Chondrocyte (in vitro differentiated cells): Measurements from ENCODE around the gene PLEKHA3. TPM values are rescaled to one million over a fixed set of nuclear protein-coding genes. Genes with fewer than 3 reads are reported as not detected.

ENCODE experiments used
- DNase-seq: peaks from one replicate; pipeline ENCODE4 v3.0.0; 2021; ENCODE audit warnings: mixed read lengths, low spot score
- H3K27ac Mint-ChIP-seq: one replicate; pipeline ENCODE4 v1.8.0; 2021; ENCODE audit warnings: mild to moderate bottlenecking, moderate library complexity, mixed read lengths; ENCODE audit not compliant: unreplicated experiment
- H3K27me3 Mint-ChIP-seq: 2 replicates; pipeline ENCODE4 v1.8.0; 2021; ENCODE audit warnings: low read depth, mixed read lengths
- H3K36me3 Mint-ChIP-seq: 2 replicates; pipeline ENCODE4 v1.8.0; 2021; ENCODE audit warnings: low read depth, mixed read lengths
- H3K4me1 Mint-ChIP-seq: 2 replicates; pipeline ENCODE4 v1.8.0; 2021; ENCODE audit warnings: low read depth, mild to moderate bottlenecking, mixed read lengths
- H3K4me3 Mint-ChIP-seq: one replicate; pipeline ENCODE4 v1.8.0; 2021; ENCODE audit warnings: mild to moderate bottlenecking, moderate library complexity, mixed read lengths; ENCODE audit not compliant: unreplicated experiment
- H3K9me3 Mint-ChIP-seq: 2 replicates; pipeline ENCODE4 v1.8.0; 2021; ENCODE audit warnings: low read depth, mixed read lengths
- CTCF ChIP-seq: fragments of 200-600 bp; sonication (generic); IDR thresholded peaks from 2 replicates; pipeline ENCODE4 v1.5.0; 2021; ENCODE audit warnings: antibody characterized with exemption, mild to moderate bottlenecking, moderate library complexity
- total RNA-seq: library from RNA; stranded (reverse); gene quantifications from 3 replicates; pipeline ENCODE4 v1.2.1, GENCODE V29; 2021

Gene PLEKHA3
- total RNA-seq, 1 donor from 2014 or later: 39.4 TPM

GRCh38 chr2:178528647-178529046 lies 48.4 kb downstream of the PLEKHA3 start:
- H3K27me3 Mint-ChIP-seq: no peaks in the 10 kb centered on the region
- no peak for DNase-seq
- TF ChIP-seq CTCF: no peak
- no peaks in the 10 kb centered on the region for H3K9me3 Mint-ChIP-seq
- peaks cover 13% of the 10 kb centered on the region for H3K36me3 Mint-ChIP-seq
- peaks cover 20% of the 10 kb centered on the region for H3K4me1 Mint-ChIP-seq
- H3K4me3 Mint-ChIP-seq: no peak overlapping the region
- H3K27ac Mint-ChIP-seq: no peak overlapping the region

- no peak for TF ChIP-seq CTCF
- Mint-ChIP-seq H3K27ac (no peak overlapping the region), H3K36me3 (peaks cover 18% of the 10 kb centered on the region), H3K9me3 (peaks cover 2% of the 10 kb centered on the region), H3K27me3 (no peaks in the 10 kb centered on the region), H3K4me1 (peaks cover 14% of the 10 kb centered on the region), H3K4me3 (no peak overlapping the region)
- no peak for DNase-seq
These were observed 48.9 kb downstream of the PLEKHA3 start for GRCh38 chr2:178529194-178529593.

GRCh38 chr2:178530131-178530530 lies 49.9 kb downstream of the PLEKHA3 start:
- Mint-ChIP-seq H3K27ac (no peak overlapping the region), H3K9me3 (peaks cover 2% of the 10 kb centered on the region), H3K27me3 (no peaks in the 10 kb centered on the region), H3K4me1 (peaks cover 11% of the 10 kb centered on the region), H3K4me3 (no peak overlapping the region), H3K36me3 (peaks cover 24% of the 10 kb centered on the region)
- DNase-seq: no peak
- TF ChIP-seq CTCF: no peak

- Mint-ChIP-seq H3K27me3 (no peaks in the 10 kb centered on the region), H3K4me1 (peaks cover 8% of the 10 kb centered on the region), H3K9me3 (peaks cover 2% of the 10 kb centered on the region), H3K27ac (no peak overlapping the region), H3K4me3 (no peak overlapping the region), H3K36me3 (peaks cover 24% of the 10 kb centered on the region)
- TF ChIP-seq CTCF: no peak
- DNase-seq: no peak
These were observed 50.4 kb downstream of the PLEKHA3 start for GRCh38 chr2:178530625-178531142.

GRCh38 chr2:178531168-178531567 lies 50.9 kb downstream of the PLEKHA3 start:
- H3K4me3 Mint-ChIP-seq: no peak overlapping the region
- H3K9me3 Mint-ChIP-seq: peaks cover 2% of the 10 kb centered on the region
- peaks cover 24% of the 10 kb centered on the region for H3K36me3 Mint-ChIP-seq
- no peak for TF ChIP-seq CTCF
- no peak for DNase-seq
- peaks cover 3% of the 10 kb centered on the region for H3K4me1 Mint-ChIP-seq
- no peaks in the 10 kb centered on the region for H3K27me3 Mint-ChIP-seq
- no peak overlapping the region for H3K27ac Mint-ChIP-seq
